Panc1 (cell line): Measurements from ENCODE around the gene SPRR5. TPM values are rescaled to one million over a fixed set of nuclear protein-coding genes. Genes with fewer than 3 reads are reported as not detected.

Experiments
- ATAC-seq: fragments of 200-7000 bp; cut with Tn5 transposase; 2 replicates; pipeline ENCODE4 v1.9.1; 2020; ENCODE audit warnings: mild to moderate bottlenecking, moderate library complexity
- BruUV-seq: library from RNA; stranded (reverse); fragments of 400-500 nt; replicated peaks from 2 replicates; lab custom pipeline; 2021; lab: Mats Ljungman, UMichigan
- CTCF ChIA-PET: fragments of 300-600 bp; sonication (Branson Sonifier 250); formaldehyde crosslinking; loops from one replicate; lab custom pipeline; 2022; ENCODE audit warnings: antibody characterized with exemption; lab: Charles Lee
- POLR2A ChIA-PET: fragments of 300-600 bp; sonication (Branson Sonifier 250); formaldehyde crosslinking; loops from one replicate; lab custom pipeline; 2022; ENCODE audit warnings: antibody characterized with exemption; lab: Charles Lee
- DNase-seq: peaks from one replicate; pipeline ENCODE4 v3.0.0-alpha.2; 2010; ENCODE audit warnings: low read depth, low spot score
- H3K27ac ChIP-seq: 2 replicates; pipeline ENCODE4 v1.5.1; 2011; ENCODE audit warnings: mild to moderate bottlenecking, low read length, inconsistent platforms
- H3K27me3 ChIP-seq: fragments of 200-500 bp; sonication (Bioruptor generic); 2 replicates; pipeline ENCODE4 v1.6.0; 2014; ENCODE audit warnings: low read length, inconsistent platforms; ENCODE audit not compliant: control insufficient read depth, insufficient read depth
- H3K36me3 ChIP-seq: fragments of 200-500 bp; sonication (Bioruptor generic); 2 replicates; pipeline ENCODE4 v1.5.1; 2014; ENCODE audit warnings: inconsistent platforms, mild to moderate bottlenecking, low read length, moderate library complexity; ENCODE audit not compliant: control insufficient read depth, insufficient read depth
- H3K4me1 ChIP-seq: 2 replicates; pipeline ENCODE4 v1.5.1; 2011; ENCODE audit warnings: inconsistent platforms, mild to moderate bottlenecking, low read length, moderate library complexity; ENCODE audit not compliant: control insufficient read depth, insufficient read depth
- H3K4me3 ChIP-seq, 2 experiments: 2 replicates each; pipeline ENCODE4 v1.5.1; 2011 to 2012; ENCODE audit warnings: low read depth in 2 of 2, low read length in 2 of 2, mild to moderate bottlenecking in 2 of 2, inconsistent platforms in 1 of 2, moderate library complexity in 1 of 2
- H3K9me3 ChIP-seq: fragments of 200-500 bp; sonication (Bioruptor generic); 2 replicates; pipeline ENCODE4 v1.5.1; 2014; ENCODE audit warnings: low read depth, mild to moderate bottlenecking, inconsistent platforms, low read length, moderate library complexity; ENCODE audit not compliant: control insufficient read depth, insufficient read depth
- CTCF ChIP-seq: fragments of 450-650 bp; IDR thresholded peaks from 2 replicates; pipeline ENCODE4 v1.5.1; 2017; ENCODE audit warnings: mild to moderate bottlenecking
- POLR2AphosphoS5 ChIP-seq: IDR thresholded peaks from 2 replicates; pipeline ENCODE4 v1.6.1; 2012; ENCODE audit warnings: mild to moderate bottlenecking, low read depth, low read length, moderate library complexity
- REST ChIP-seq, 2 experiments: IDR thresholded peaks; 2 replicates each; pipeline ENCODE4 v1.6.1; 2011 to 2012; ENCODE audit warnings: low read depth in 2 of 2, control low read depth in 1 of 2, low read length in 1 of 2, mild to moderate bottlenecking in 1 of 2, moderate library complexity in 1 of 2; ENCODE audit not compliant: insufficient read depth in 1 of 2
- SIN3A ChIP-seq: IDR thresholded peaks from 2 replicates; pipeline ENCODE4 v1.6.1; 2012; ENCODE audit warnings: low read depth, mild to moderate bottlenecking, low read length, moderate library complexity, borderline replicate concordance; ENCODE audit not compliant: insufficient read depth
- TCF7L2 ChIP-seq: IDR thresholded peaks from 2 replicates; pipeline ENCODE4 v1.6.1; 2011; ENCODE audit warnings: mild to moderate bottlenecking, low read depth, low read length, inconsistent platforms
- in situ Hi-C: cut with HindIII; loops from 2 replicates; pipeline ENCODE4 v1.10.0; 2016; ENCODE audit warnings: low sequenced_read_pairs, low pct_unique_long_range_greater_than_20kb
- intact Hi-C: fragments of 100-400 bp; cut with micrococcal nuclease; formaldehyde crosslinking; loops from one replicate; pipeline ENCODE4 v1.10.0; 2022; ENCODE audit not compliant: unreplicated experiment
- total RNA-seq: library from RNA; stranded (reverse); gene quantifications from one replicate; pipeline ENCODE4 v1.2.1, GENCODE V29; 2021; ENCODE audit not compliant: unreplicated experiment

Gene SPRR5
- total RNA-seq, 1 experiment from 2014 or later, result not detected

- ChIA-PET POLR2A (no interaction called here), CTCF (no interaction called here)
- ATAC-seq, result no peak
- H3K9me3 ChIP-seq, result no peaks in the 10 kb centered on the region
- DNase-seq, result no peak
- TF ChIP-seq SIN3A, result no peak
- TF ChIP-seq POLR2AphosphoS5, result no peak
- no peak for TF ChIP-seq CTCF
- no peak for TF ChIP-seq TCF7L2
- no peak for TF ChIP-seq REST (IDR thresholded peaks at IDR 0.05; ENCODE audit: insufficient read depth in 1 of 2, low read depth in 2 of 2, low read length in 1 of 2)
- intact Hi-C loops, result no loop called here
- no peak overlapping the region for H3K4me3 ChIP-seq
- BruUV-seq, result no TSS peak
- in situ Hi-C loops, result no loop called here
- H3K4me1 ChIP-seq, result no peaks in the 10 kb centered on the region
- H3K27me3 ChIP-seq, result no peaks in the 10 kb centered on the region; the same call in 1 of the 2 replicates
- H3K27ac ChIP-seq, result no peak overlapping the region
- no peaks in the 10 kb centered on the region for H3K36me3 ChIP-seq
Measured at GRCh38 chr1:152912900-152913299, 34.1 kb upstream of the SPRR5 start.

GRCh38 chr1:152917794-152918193, 29.2 kb upstream of the SPRR5 start:
- Histone ChIP-seq H3K36me3 (no peaks in the 10 kb centered on the region), H3K9me3 (no peaks in the 10 kb centered on the region), H3K4me3 (no peak overlapping the region), H3K4me1 (no peaks in the 10 kb centered on the region), H3K27me3 (no peaks in the 10 kb centered on the region), H3K27ac (no peak overlapping the region)
- CTCF ChIA-PET, result interaction anchor here (0.7 kb wide), 1 partner anchor 58 kb away, joined by 9 read pairs; no protein-coding TSS in a partner anchor
- in situ Hi-C loops (no loop called here), intact Hi-C loops (loop anchor here (5.0 kb wide), 1 partner anchor 275 kb away; no protein-coding TSS in a partner anchor)
- ATAC-seq (no peak), DNase-seq (no peak)
- POLR2A ChIA-PET, result no interaction called here
- BruUV-seq, result no TSS peak
- peak; percentile 46 for TF ChIP-seq CTCF
- TF ChIP-seq SIN3A, result no peak
- no peak for TF ChIP-seq POLR2AphosphoS5
- TF ChIP-seq TCF7L2, result no peak
- TF ChIP-seq REST (IDR thresholded peaks at IDR 0.05; ENCODE audit: insufficient read depth in 1 of 2, low read depth in 2 of 2, low read length in 1 of 2), result no peak
